SK-N-SH (cell line): Measurements from ENCODE around the gene NFKB2. TPM values are rescaled to one million over a fixed set of nuclear protein-coding genes. Genes with fewer than 3 reads are reported as not detected.

Experiments
- CTCF ChIA-PET: fragments of 300-600, 350-600 bp; formaldehyde crosslinking; extraction: SDS; loops from one replicate; lab custom pipeline; 2021; lab: Yijun Ruan, JAX
- POLR2A ChIA-PET: fragments of 350-600 bp; sonication (Branson Sonifier 250); formaldehyde crosslinking; extraction: SDS; loops from one replicate; lab custom pipeline; 2020; ENCODE audit warnings: antibody characterized with exemption, inconsistent platforms; lab: Yijun Ruan, JAX
- DNase-seq: peaks from one replicate; pipeline ENCODE4 v3.0.0; 2012
- H2AFZ ChIP-seq: fragments of 200-600 bp; sonication (generic); 2 replicates; pipeline ENCODE4 v1.8.1; 2016; ENCODE audit warnings: antibody characterized with exemption, mild to moderate bottlenecking, low read depth
- H3F3A ChIP-seq: fragments of 200-600 bp; sonication (generic); replicated peaks from 2 replicates; pipeline ENCODE3; 2016; ENCODE audit warnings: antibody characterized with exemption, mild to moderate bottlenecking; ENCODE audit not compliant: insufficient read depth
- H3K27ac ChIP-seq, 2 experiments: fragments of 200-500 bp in 1 of 2; fragments of 200-600 bp in 1 of 2; sonication (Bioruptor generic) in 1 of 2; sonication (generic), shearing (Covaris generic) in 1 of 2; 2 replicates each; pipeline versions ENCODE4 v1.5.1 to v1.6.1; 2014 to 2016; ENCODE audit warnings: low read depth in 2 of 2, inconsistent platforms in 1 of 2, low read length in 1 of 2, mild to moderate bottlenecking in 1 of 2, mixed read lengths in 1 of 2
- H3K27me3 ChIP-seq: fragments of 200-600 bp; sonication (generic), shearing (Covaris generic); 2 replicates; pipeline ENCODE4 v1.6.1; 2016; ENCODE audit warnings: mixed run types; ENCODE audit not compliant: insufficient read depth
- H3K36me3 ChIP-seq, 2 experiments: fragments of 200-500 bp in 1 of 2; fragments of 200-600 bp in 1 of 2; sonication (Bioruptor generic) in 1 of 2; sonication (generic) in 1 of 2; replicated peaks in 1 of 2; 2 replicates each; pipeline versions ENCODE3 to v1.5.1; 2014 to 2016; ENCODE audit warnings: low read length in 1 of 2, mild to moderate bottlenecking in 1 of 2; ENCODE audit not compliant: insufficient read depth in 2 of 2, control insufficient read depth in 1 of 2
- H3K4me1 ChIP-seq, 2 experiments: fragments of 200-500 bp in 1 of 2; fragments of 200-600 bp in 1 of 2; sonication (Bioruptor generic) in 1 of 2; sonication (generic), shearing (Covaris generic) in 1 of 2; 2 replicates each; pipeline versions ENCODE4 v1.5.1 to v1.6.1; 2014 to 2016; ENCODE audit warnings: low read depth in 1 of 2, low read length in 1 of 2, mixed run types in 1 of 2; ENCODE audit not compliant: insufficient read depth in 2 of 2, control insufficient read depth in 1 of 2
- H3K4me2 ChIP-seq: fragments of 200-600 bp; sonication (generic), shearing (Covaris generic); 2 replicates; pipeline ENCODE4 v1.6.1; 2017; ENCODE audit warnings: mixed run types
- H3K4me3 ChIP-seq, 2 experiments: fragments of 200-500 bp in 1 of 2; fragments of 200-600 bp in 1 of 2; sonication (Bioruptor generic) in 1 of 2; sonication (generic), shearing (Covaris generic) in 1 of 2; 2 replicates each; pipeline versions ENCODE4 v1.5.1 to v1.8.1; 2014 to 2016; ENCODE audit warnings: low read depth in 2 of 2, inconsistent platforms in 1 of 2, low read length in 1 of 2, mild to moderate bottlenecking in 1 of 2, mixed read lengths in 1 of 2, moderate library complexity in 1 of 2
- H3K79me2 ChIP-seq: fragments of 200-600 bp; sonication (generic); 2 replicates; pipeline ENCODE4 v1.8.1; 2017; ENCODE audit warnings: mild to moderate bottlenecking; ENCODE audit not compliant: insufficient read depth
- H3K9ac ChIP-seq: fragments of 200-600 bp; sonication (generic); 2 replicates; pipeline ENCODE4 v1.6.1; 2017; ENCODE audit warnings: mixed run types
- H3K9me2 ChIP-seq: fragments of 200-600 bp; sonication (generic); 2 replicates; pipeline ENCODE4 v1.6.1; 2017; ENCODE audit warnings: mixed run types
- H3K9me3 ChIP-seq: fragments of 200-600 bp; sonication (generic); 2 replicates; pipeline ENCODE4 v1.6.1; 2017; ENCODE audit warnings: mixed run types, mild to moderate bottlenecking, moderate library complexity
- H4K20me1 ChIP-seq: fragments of 200-600 bp; sonication (generic); 2 replicates; pipeline ENCODE4 v1.6.1; 2017; ENCODE audit warnings: mild to moderate bottlenecking, mixed run types; ENCODE audit not compliant: insufficient read depth
- ELF1 ChIP-seq: IDR thresholded peaks from 2 replicates; pipeline ENCODE4 v1.4.0; 2012
- EZH2phosphoT487 ChIP-seq: fragments of 200-600 bp; sonication (generic); IDR thresholded peaks from 2 replicates; pipeline ENCODE4 v1.6.1; 2017; ENCODE audit warnings: low read depth, mixed run types, mild to moderate bottlenecking, antibody characterized with exemption, moderate library complexity, borderline replicate concordance
- GATA2 ChIP-seq: sonication (generic); formaldehyde crosslinking; IDR thresholded peaks from 2 replicates; pipeline ENCODE4 v1.5.0; 2020; ENCODE audit warnings: mild to moderate bottlenecking, missing genetic modification reagents
- IRF3 ChIP-seq: fragments of 150-350 bp; IDR thresholded peaks from 2 replicates; pipeline ENCODE4 v1.6.1; 2016; ENCODE audit warnings: mild to moderate bottlenecking, low read depth, low read length
- RXRA ChIP-seq: IDR thresholded peaks from 2 replicates; pipeline ENCODE4 v1.4.0; 2012; ENCODE audit warnings: low read depth, mild to moderate bottlenecking, borderline replicate concordance
- YY1 ChIP-seq: IDR thresholded peaks from 2 replicates; pipeline ENCODE4 v1.4.0; 2012; ENCODE audit warnings: low read depth, mild to moderate bottlenecking
- WGBS: methylation state at CpG from one replicate; pipeline ENCODE4 v1.1.6; 2017; ENCODE audit warnings: low lambda C conversion rate; 5-methylcytosine and 5-hydroxymethylcytosine counted together
- polyA plus RNA-seq, 3 experiments: library from polyadenylated mRNA; depleted of rRNA; stranded (reverse); fragments of >200 nt; gene quantifications; 2 replicates each; pipeline ENCODE4 v1.2.3, GENCODE V29; 2012
- TF ChIP-seq, protein P1 (sequence below): fragments of 200-600 bp; sonication (generic); IDR thresholded peaks from 2 replicates; pipeline ENCODE4 v1.6.1; 2017; ENCODE audit warnings: antibody characterized with exemption, mild to moderate bottlenecking, moderate library complexity
- TF ChIP-seq, protein P2 (sequence below): IDR thresholded peaks from 2 replicates; pipeline ENCODE4 v1.4.0; 2012; ENCODE audit warnings: low read depth, borderline replicate concordance
- TF ChIP-seq, protein P3 (sequence below): IDR thresholded peaks from 2 replicates; pipeline ENCODE4 v1.6.1; 2012; ENCODE audit warnings: mild to moderate bottlenecking, low read depth, low read length, moderate library complexity

Gene NFKB2
- polyA plus RNA-seq, 1 of the 3 experiments (the other 2 are of a cell fraction): 26.6 TPM

DNA sequence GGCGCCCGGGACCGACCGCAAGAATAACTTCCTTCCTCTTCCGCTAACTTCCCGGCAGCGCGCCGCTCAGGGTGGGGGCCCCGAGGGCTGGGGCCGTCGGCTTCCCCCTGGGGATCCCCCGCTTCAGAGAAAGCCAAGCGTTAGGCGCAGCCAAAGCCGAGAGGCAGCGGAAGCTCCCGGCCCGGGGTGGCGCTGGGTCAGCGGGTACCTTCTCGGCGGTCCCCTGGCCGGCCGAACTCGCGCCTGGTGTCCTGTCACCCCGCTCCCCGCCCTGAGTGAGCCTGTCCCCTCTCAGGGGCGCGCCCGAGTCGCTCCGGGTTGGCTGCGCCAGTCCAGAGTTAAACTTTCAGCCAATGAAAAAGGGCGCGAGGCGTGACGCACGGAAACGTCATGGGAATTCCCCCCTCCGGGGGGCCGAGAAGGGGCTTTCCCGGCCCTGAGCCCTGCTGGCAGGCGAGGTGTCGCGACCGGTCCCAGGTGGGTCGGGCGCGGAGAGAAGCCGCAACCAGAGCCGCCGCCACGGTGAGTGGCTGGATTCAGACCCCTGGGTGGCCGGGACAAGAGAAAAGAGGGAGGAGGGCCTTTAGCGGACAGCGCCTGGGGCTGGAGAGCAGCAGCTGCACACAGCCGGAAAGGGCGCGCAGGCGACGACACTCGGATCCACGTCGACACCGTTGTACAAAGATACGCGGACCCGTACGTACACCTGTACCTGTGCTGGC lies 1.3 kb upstream of the NFKB2 start (continued):
- no peak for TF ChIP-seq YY1
- TF ChIP-seq, protein P1, sequence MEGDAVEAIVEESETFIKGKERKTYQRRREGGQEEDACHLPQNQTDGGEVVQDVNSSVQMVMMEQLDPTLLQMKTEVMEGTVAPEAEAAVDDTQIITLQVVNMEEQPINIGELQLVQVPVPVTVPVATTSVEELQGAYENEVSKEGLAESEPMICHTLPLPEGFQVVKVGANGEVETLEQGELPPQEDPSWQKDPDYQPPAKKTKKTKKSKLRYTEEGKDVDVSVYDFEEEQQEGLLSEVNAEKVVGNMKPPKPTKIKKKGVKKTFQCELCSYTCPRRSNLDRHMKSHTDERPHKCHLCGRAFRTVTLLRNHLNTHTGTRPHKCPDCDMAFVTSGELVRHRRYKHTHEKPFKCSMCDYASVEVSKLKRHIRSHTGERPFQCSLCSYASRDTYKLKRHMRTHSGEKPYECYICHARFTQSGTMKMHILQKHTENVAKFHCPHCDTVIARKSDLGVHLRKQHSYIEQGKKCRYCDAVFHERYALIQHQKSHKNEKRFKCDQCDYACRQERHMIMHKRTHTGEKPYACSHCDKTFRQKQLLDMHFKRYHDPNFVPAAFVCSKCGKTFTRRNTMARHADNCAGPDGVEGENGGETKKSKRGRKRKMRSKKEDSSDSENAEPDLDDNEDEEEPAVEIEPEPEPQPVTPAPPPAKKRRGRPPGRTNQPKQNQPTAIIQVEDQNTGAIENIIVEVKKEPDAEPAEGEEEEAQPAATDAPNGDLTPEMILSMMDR: no peak; the same call in 1 of the 2 replicates
- TF ChIP-seq, protein P2, sequence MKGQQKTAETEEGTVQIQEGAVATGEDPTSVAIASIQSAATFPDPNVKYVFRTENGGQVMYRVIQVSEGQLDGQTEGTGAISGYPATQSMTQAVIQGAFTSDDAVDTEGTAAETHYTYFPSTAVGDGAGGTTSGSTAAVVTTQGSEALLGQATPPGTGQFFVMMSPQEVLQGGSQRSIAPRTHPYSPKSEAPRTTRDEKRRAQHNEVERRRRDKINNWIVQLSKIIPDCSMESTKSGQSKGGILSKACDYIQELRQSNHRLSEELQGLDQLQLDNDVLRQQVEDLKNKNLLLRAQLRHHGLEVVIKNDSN: peak; percentile 4; the same call in 1 of the 2 replicates
- no peak for TF ChIP-seq IRF3
- TF ChIP-seq ELF1: peak; percentile 77
- TF ChIP-seq EZH2phosphoT487: no peak
- TF ChIP-seq RXRA: no peak; the same call in 1 of the 2 replicates

GRCh38 chr10:102394801-102395399 lies 605 bp upstream of the NFKB2 start:
- Histone ChIP-seq H3K9me3 (no peaks in the 10 kb centered on the region), H3K79me2 (peaks cover 5% of the 10 kb centered on the region; the same call in 1 of the 2 replicates), H2AFZ (peak overlapping the region; percentile 76; the same call in 1 of the 2 replicates), H3K4me2 (peak overlapping the region; percentile 90), H3K36me3 (no peaks in the 10 kb centered on the region), H3K27ac (peak overlapping the region in 1 of 2 experiments; percentile 81; a peak in 3 of 4 replicates), H3K9me2 (no peaks in the 10 kb centered on the region), H3K4me3 (peak overlapping the region; percentile 65 to 77), H4K20me1 (no peaks in the 10 kb centered on the region), H3K9ac (peak overlapping the region; percentile 68), H3K27me3 (no peaks in the 10 kb centered on the region), H3F3A (peaks cover 3% of the 10 kb centered on the region), H3K4me1 (peaks cover 0 to 21% of the 10 kb centered on the region in 2 experiments; a peak in 1 of 4 replicates)
- TF ChIP-seq, protein P3, sequence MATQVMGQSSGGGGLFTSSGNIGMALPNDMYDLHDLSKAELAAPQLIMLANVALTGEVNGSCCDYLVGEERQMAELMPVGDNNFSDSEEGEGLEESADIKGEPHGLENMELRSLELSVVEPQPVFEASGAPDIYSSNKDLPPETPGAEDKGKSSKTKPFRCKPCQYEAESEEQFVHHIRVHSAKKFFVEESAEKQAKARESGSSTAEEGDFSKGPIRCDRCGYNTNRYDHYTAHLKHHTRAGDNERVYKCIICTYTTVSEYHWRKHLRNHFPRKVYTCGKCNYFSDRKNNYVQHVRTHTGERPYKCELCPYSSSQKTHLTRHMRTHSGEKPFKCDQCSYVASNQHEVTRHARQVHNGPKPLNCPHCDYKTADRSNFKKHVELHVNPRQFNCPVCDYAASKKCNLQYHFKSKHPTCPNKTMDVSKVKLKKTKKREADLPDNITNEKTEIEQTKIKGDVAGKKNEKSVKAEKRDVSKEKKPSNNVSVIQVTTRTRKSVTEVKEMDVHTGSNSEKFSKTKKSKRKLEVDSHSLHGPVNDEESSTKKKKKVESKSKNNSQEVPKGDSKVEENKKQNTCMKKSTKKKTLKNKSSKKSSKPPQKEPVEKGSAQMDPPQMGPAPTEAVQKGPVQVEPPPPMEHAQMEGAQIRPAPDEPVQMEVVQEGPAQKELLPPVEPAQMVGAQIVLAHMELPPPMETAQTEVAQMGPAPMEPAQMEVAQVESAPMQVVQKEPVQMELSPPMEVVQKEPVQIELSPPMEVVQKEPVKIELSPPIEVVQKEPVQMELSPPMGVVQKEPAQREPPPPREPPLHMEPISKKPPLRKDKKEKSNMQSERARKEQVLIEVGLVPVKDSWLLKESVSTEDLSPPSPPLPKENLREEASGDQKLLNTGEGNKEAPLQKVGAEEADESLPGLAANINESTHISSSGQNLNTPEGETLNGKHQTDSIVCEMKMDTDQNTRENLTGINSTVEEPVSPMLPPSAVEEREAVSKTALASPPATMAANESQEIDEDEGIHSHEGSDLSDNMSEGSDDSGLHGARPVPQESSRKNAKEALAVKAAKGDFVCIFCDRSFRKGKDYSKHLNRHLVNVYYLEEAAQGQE: no peak
- no peak for TF ChIP-seq GATA2 (CRISPR knock-in tag)
- TF ChIP-seq RXRA: no peak
- TF ChIP-seq YY1: no peak
- TF ChIP-seq, protein P1: no peak
- WGBS: 4% methylated on average over 16 of the region's 35 CpGs
- ChIA-PET POLR2A (interaction anchor here (0.6 to 2.8 kb wide), 3 partner anchors 27 to 276 kb away, joined by 3 to 11 read pairs (median 3); no protein-coding TSS in a partner anchor), CTCF (interaction anchor here (1.0 to 16.5 kb wide), 18 partner anchors 10 to 226 kb away, joined by 3 to 359 read pairs (median 10); partner anchors contain the start of genes ELOVL3, FBXL15, PITX3 and PSD)
- DNase-seq: peak; percentile 47
